Breast epithelium (tissue), 3 donors: Measurements from ENCODE around the gene SLC31A1.

ENCODE experiments used
- POLR2A ChIP-seq: fragments of 450-650 bp; IDR thresholded peaks from one replicate; pipeline ENCODE4 v1.6.1; 2016; ENCODE audit warnings: antibody characterized with exemption, mild to moderate bottlenecking, moderate library complexity
- POLR2AphosphoS5 ChIP-seq, 3 donors: sonication (generic); formaldehyde crosslinking; IDR thresholded peaks; one replicate each; pipeline ENCODE4 v1.6.1; 2017; ENCODE audit warnings: antibody characterized with exemption in 3 of 3
- TF ChIP-seq, protein P1 (sequence below), 3 donors: fragments of 450-650 bp; IDR thresholded peaks; one replicate each; pipeline ENCODE4 v1.5.1; 2016 to 2017; ENCODE audit warnings: antibody characterized with exemption in 3 of 3, mild to moderate bottlenecking in 3 of 3, moderate library complexity in 3 of 3

GRCh38 chr9:113205432-113205831 lies 15.9 kb upstream of the SLC31A1 start:
- TF ChIP-seq, protein P1, sequence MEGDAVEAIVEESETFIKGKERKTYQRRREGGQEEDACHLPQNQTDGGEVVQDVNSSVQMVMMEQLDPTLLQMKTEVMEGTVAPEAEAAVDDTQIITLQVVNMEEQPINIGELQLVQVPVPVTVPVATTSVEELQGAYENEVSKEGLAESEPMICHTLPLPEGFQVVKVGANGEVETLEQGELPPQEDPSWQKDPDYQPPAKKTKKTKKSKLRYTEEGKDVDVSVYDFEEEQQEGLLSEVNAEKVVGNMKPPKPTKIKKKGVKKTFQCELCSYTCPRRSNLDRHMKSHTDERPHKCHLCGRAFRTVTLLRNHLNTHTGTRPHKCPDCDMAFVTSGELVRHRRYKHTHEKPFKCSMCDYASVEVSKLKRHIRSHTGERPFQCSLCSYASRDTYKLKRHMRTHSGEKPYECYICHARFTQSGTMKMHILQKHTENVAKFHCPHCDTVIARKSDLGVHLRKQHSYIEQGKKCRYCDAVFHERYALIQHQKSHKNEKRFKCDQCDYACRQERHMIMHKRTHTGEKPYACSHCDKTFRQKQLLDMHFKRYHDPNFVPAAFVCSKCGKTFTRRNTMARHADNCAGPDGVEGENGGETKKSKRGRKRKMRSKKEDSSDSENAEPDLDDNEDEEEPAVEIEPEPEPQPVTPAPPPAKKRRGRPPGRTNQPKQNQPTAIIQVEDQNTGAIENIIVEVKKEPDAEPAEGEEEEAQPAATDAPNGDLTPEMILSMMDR (IDR thresholded peaks at IDR 0.05), result no peak
- TF ChIP-seq POLR2AphosphoS5 (IDR thresholded peaks at IDR 0.05) (no peak), POLR2A (no peak)
